ENCODE measurements around the gene PDE11A.

GRCh38 chr2:177612659-177613058 is 459.9 kb downstream of the PDE11A start:
- TF ChIP-seq CTCF (IDR thresholded peaks at IDR 0.05) (no peak), POLR2A (IDR thresholded peaks at IDR 0.05) (no peak)

Measured in adrenal gland (tissue), 5 donors.